HCT116 (cell line): ENCODE measurements around the gene SAMMSON. TPM values are rescaled to one million over a fixed set of nuclear protein-coding genes. Genes with fewer than 3 reads are reported as not detected.

Source experiments
- ATAC-seq: fragments of 200-7000 bp; cut with Tn5 transposase; 2 replicates; pipeline ENCODE4 v1.9.1; 2020; ENCODE audit warnings: mild to moderate bottlenecking, moderate library complexity
- BruUV-seq: library from RNA; stranded (reverse); fragments of 400-500 nt; replicated peaks from 2 replicates; lab custom pipeline; 2021; lab: Mats Ljungman, UMichigan
- CTCF ChIA-PET: fragments of 300-600 bp; sonication (Branson Sonifier 250); formaldehyde crosslinking; loops from one replicate; lab custom pipeline; 2021; ENCODE audit warnings: antibody characterized with exemption; lab: Charles Lee
- POLR2A ChIA-PET: fragments of 300-600, 350-600 bp; sonication (Branson Sonifier 250); formaldehyde crosslinking; loops from one replicate; lab custom pipeline; 2021; ENCODE audit warnings: antibody characterized with exemption; lab: Charles Lee
- RAD21 ChIA-PET, 2 experiments: fragments of 300-600 bp; sonication (Branson Sonifier 250); formaldehyde crosslinking; loops; one replicate each; lab custom pipeline; 2023; ENCODE audit warnings: low total read pairs in 2 of 2; ENCODE audit not compliant: uncharacterized antibody in 2 of 2, unreplicated experiment in 2 of 2, low non-redundant PET in 1 of 2; lab: Charles Lee
- DNase-seq: peaks from one replicate; pipeline ENCODE4 v3.0.0-alpha.2; 2010; ENCODE audit warnings: low read depth, low spot score
- H2AFZ ChIP-seq: fragments of 200-600 bp; shearing (Covaris generic), sonication (generic); 2 replicates; pipeline ENCODE4 v1.6.1; 2017; ENCODE audit warnings: low read depth, mixed run types, mixed read lengths, antibody characterized with exemption, low read length; ENCODE audit not compliant: poor library complexity, severe bottlenecking
- H3K27ac ChIP-seq: 2 replicates; pipeline ENCODE4 v1.5.1; 2012; ENCODE audit warnings: low read depth, low read length
- H3K27me3 ChIP-seq: fragments of 200-600 bp; sonication (generic); 2 replicates; pipeline ENCODE4 v1.6.1; 2016; ENCODE audit warnings: mixed run types, low read length, mixed read lengths; ENCODE audit not compliant: insufficient read depth
- H3K36me3 ChIP-seq, 2 experiments: fragments of 200-500 bp in 1 of 2; fragments of 200-600 bp in 1 of 2; sonication (Bioruptor generic) in 1 of 2; sonication (generic) in 1 of 2; 2 replicates each; pipeline versions ENCODE4 v1.5.1 to v1.6.1; 2014 to 2016; ENCODE audit warnings: low read length in 2 of 2, inconsistent platforms in 1 of 2, mixed read lengths in 1 of 2, mixed run types in 1 of 2; ENCODE audit not compliant: insufficient read depth in 2 of 2, control insufficient read depth in 1 of 2
- H3K4me1 ChIP-seq, 2 experiments: fragments of 200-600 bp in 1 of 2; sonication (generic) in 1 of 2; 2 replicates each; pipeline versions ENCODE4 v1.5.1 to v1.6.1; 2012 to 2017; ENCODE audit warnings: low read length in 2 of 2, inconsistent platforms in 1 of 2, mild to moderate bottlenecking in 1 of 2, mixed read lengths in 1 of 2, mixed run types in 1 of 2, moderate library complexity in 1 of 2; ENCODE audit not compliant: insufficient read depth in 2 of 2, control insufficient read depth in 1 of 2
- H3K4me2 ChIP-seq: fragments of 200-600 bp; sonication (generic); 2 replicates; pipeline ENCODE4 v1.6.1; 2017; ENCODE audit warnings: mixed run types, low read length, mixed read lengths
- H3K4me3 ChIP-seq, 2 experiments: fragments of 200-600 bp in 1 of 2; sonication (generic) in 1 of 2; replicated peaks in 1 of 2; 2 replicates each; pipeline ENCODE4 v1.5.1; 2011 to 2016; ENCODE audit warnings: low read length in 2 of 2, control low read depth in 1 of 2, low read depth in 1 of 2, mild to moderate bottlenecking in 1 of 2, mixed read lengths in 1 of 2, mixed run types in 1 of 2
- H3K79me2 ChIP-seq: fragments of 200-600 bp; sonication (generic); 2 replicates; pipeline ENCODE4 v1.6.1; 2017; ENCODE audit warnings: mild to moderate bottlenecking, mixed run types, low read length, moderate library complexity, mixed read lengths; ENCODE audit not compliant: insufficient read depth
- H3K9ac ChIP-seq: fragments of 200-600 bp; sonication (generic); 2 replicates; pipeline ENCODE4 v1.6.1; 2016; ENCODE audit warnings: low read length, mixed read lengths
- H3K9me2 ChIP-seq: fragments of 200-600 bp; sonication (generic), shearing (Covaris generic); 2 replicates; pipeline ENCODE4 v1.6.1; 2017; ENCODE audit warnings: mixed run types, mild to moderate bottlenecking, moderate library complexity; ENCODE audit not compliant: insufficient read depth
- H3K9me3 ChIP-seq, 2 experiments: fragments of 200-500 bp in 1 of 2; fragments of 200-600 bp in 1 of 2; sonication (Bioruptor generic) in 1 of 2; sonication (generic) in 1 of 2; 2 replicates each; pipeline ENCODE4 v1.6.1; 2014 to 2017; ENCODE audit warnings: low read length in 2 of 2, mixed read lengths in 2 of 2, inconsistent platforms in 1 of 2, low read depth in 1 of 2, mild to moderate bottlenecking in 1 of 2, mixed run types in 1 of 2, moderate library complexity in 1 of 2; ENCODE audit not compliant: control insufficient read depth in 1 of 2, insufficient read depth in 1 of 2
- H4K20me1 ChIP-seq: fragments of 200-600 bp; sonication (generic), shearing (Covaris generic); 2 replicates; pipeline ENCODE4 v1.6.1; 2017; ENCODE audit warnings: mixed run types, mild to moderate bottlenecking, moderate library complexity; ENCODE audit not compliant: insufficient read depth
- REST ChIP-seq: IDR thresholded peaks from 2 replicates; pipeline ENCODE4 v1.6.1; 2012; ENCODE audit warnings: low read depth
- SIN3A ChIP-seq: IDR thresholded peaks from 2 replicates; pipeline ENCODE4 v1.6.1; 2012; ENCODE audit warnings: low read depth
- YY1 ChIP-seq: IDR thresholded peaks from 2 replicates; pipeline ENCODE4 v1.6.1; 2011; ENCODE audit warnings: low read length, low read depth, moderate library complexity, mild to moderate bottlenecking; ENCODE audit not compliant: insufficient replicate concordance; ENCODE audit errors: extremely low read depth
- intact Hi-C: fragments of 100-400 bp; cut with micrococcal nuclease; formaldehyde crosslinking; loops from 2 replicates; pipeline ENCODE4 v1.10.0; 2022
- total RNA-seq: library from RNA; stranded (reverse); gene quantifications from one replicate; pipeline ENCODE4 v1.2.1, GENCODE V29; 2021; ENCODE audit not compliant: unreplicated experiment

Gene SAMMSON
- total RNA-seq, 1 experiment from 2014 or later, result not detected

- CTCF ChIA-PET, result no interaction called here
Measured at GRCh38 chr3:70049761-70050160, 50.2 kb downstream of the SAMMSON start.

More at GRCh38 chr3:70049761-70050160, 50.2 kb downstream of the SAMMSON start:
- DNase-seq (no peak), ATAC-seq (no peak)
- no peak for TF ChIP-seq YY1
- TF ChIP-seq SIN3A, result no peak
- no peak for TF ChIP-seq REST
- Histone ChIP-seq H3K4me3 (no peak overlapping the region), H3K9ac (no peak overlapping the region), H2AFZ (no peak overlapping the region), H3K9me3 (peaks cover 0 to 6% of the 10 kb centered on the region in 2 experiments; a peak in 1 of 4 replicates), H3K27ac (no peak overlapping the region), H3K79me2 (no peaks in the 10 kb centered on the region), H4K20me1 (no peaks in the 10 kb centered on the region), H3K4me1 (no peaks in the 10 kb centered on the region), H3K27me3 (no peaks in the 10 kb centered on the region), H3K9me2 (no peaks in the 10 kb centered on the region), H3K36me3 (no peaks in the 10 kb centered on the region), H3K4me2 (no peak overlapping the region)
- no TSS peak for BruUV-seq
- POLR2A ChIA-PET, result no interaction called here
- RAD21 ChIA-PET, result no interaction called here
- intact Hi-C loops, result no loop called here
